CD4-positive, alpha-beta T cell treated with Interleukin-17A for 1 hour (primary cell): ENCODE measurements around the gene PCDHGC3.
"Not testable (repeated sequence)": the region's sequence is repeated elsewhere in the genome, so short reads cannot be mapped to it uniquely, and the experiment has no call there.

Experiments used
- DNase-seq: peaks from one replicate; pipeline ENCODE4 v3.0.0-alpha.2; 2020

PCDHGC3 gene

DNA sequence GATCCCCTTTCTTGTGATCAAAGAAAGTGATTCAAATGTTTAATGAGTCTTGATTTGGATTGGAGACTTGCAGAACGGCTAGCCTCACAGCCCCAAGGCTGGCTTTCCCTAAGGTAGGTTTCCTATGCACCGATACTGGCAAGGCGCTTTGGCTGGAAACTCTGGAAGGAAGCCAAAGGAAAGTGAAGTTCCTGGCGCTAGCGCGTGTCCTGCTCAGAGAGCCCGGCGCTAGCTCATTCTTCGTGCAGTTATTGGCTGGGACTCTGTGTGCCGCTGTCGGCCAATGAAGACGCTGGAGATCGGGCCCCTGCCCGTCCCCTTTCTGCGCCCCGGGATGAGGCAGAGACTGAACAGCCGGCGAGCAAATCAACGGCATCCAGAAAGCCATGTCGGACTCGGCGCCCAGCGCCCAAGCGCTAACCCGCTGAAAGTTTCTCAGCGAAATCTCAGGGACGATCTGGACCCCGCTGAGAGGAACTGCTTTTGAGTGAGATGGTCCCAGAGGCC, at the start of gene PCDHGC3:
Gene PCDHGC3, plus strand, starts transcription at position 342 of the 507 bp plus-strand sequence. Its CDS starts 151 bp downstream, at position 493.
- DNase-seq, result peak; percentile 23

GRCh38 chr5:141427783-141428426, 47.9 kb upstream of the PCDHGC3 start:
- DNase-seq, result no peak

DNA sequence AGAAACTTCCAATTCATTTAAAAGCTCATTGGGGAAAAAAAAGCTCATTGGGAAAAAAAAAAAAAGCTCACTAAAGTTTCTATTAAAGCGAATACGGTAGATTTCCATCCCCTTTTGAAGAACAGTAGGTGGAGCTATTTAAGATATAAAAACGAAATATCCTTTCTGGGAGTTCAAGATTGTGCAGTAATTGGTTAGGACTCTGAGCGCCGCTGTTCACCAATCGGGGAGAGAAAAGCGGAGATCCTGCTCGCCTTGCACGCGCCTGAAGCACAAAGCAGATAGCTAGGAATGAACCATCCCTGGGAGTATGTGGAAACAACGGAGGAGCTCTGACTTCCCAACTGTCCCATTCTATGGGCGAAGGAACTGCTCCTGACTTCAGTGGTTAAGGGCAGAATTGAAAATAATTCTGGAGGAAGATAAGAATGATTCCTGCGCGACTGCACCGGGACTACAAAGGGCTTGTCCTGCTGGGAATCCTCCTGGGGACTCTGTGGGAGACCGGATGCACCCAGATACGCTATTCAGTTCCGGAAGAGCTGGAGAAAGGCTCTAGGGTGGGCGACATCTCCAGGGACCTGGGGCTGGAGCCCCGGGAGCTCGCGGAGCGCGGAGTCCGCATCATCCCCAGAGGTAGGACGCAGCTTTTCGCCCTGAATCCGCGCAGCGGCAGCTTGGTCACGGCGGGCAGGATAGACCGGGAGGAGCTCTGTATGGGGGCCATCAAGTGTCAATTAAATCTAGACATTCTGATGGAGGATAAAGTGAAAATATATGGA, 45.2 kb upstream of the PCDHGC3 start, which contains the start of gene PCDHGA12:
Gene PCDHGA12, plus strand, starts transcription at position 176 of the 782 bp plus-strand sequence. Its CDS starts 253 bp downstream, at position 429.
- peak; percentile 41 for DNase-seq

DNA sequence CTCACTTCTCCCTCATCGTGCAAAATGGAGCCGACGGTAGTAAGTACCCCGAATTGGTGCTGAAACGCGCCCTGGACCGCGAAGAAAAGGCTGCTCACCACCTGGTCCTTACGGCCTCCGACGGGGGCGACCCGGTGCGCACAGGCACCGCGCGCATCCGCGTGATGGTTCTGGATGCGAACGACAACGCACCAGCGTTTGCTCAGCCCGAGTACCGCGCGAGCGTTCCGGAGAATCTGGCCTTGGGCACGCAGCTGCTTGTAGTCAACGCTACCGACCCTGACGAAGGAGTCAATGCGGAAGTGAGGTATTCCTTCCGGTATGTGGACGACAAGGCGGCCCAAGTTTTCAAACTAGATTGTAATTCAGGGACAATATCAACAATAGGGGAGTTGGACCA, 44.5 kb upstream of the PCDHGC3 start:
- DNase-seq, result no peak

GRCh38 chr5:141432308-141432707, 43.5 kb upstream of the PCDHGC3 start:
- DNase-seq, result not testable (repeated sequence)

- DNase-seq, result not testable (repeated sequence)
Measured at GRCh38 chr5:141432726-141433125, 43.0 kb upstream of the PCDHGC3 start.

GRCh38 chr5:141434006-141434405, 41.8 kb upstream of the PCDHGC3 start:
- DNase-seq, result no peak

GRCh38 chr5:141437221-141437620, 38.5 kb upstream of the PCDHGC3 start:
- no peak for DNase-seq

DNA sequence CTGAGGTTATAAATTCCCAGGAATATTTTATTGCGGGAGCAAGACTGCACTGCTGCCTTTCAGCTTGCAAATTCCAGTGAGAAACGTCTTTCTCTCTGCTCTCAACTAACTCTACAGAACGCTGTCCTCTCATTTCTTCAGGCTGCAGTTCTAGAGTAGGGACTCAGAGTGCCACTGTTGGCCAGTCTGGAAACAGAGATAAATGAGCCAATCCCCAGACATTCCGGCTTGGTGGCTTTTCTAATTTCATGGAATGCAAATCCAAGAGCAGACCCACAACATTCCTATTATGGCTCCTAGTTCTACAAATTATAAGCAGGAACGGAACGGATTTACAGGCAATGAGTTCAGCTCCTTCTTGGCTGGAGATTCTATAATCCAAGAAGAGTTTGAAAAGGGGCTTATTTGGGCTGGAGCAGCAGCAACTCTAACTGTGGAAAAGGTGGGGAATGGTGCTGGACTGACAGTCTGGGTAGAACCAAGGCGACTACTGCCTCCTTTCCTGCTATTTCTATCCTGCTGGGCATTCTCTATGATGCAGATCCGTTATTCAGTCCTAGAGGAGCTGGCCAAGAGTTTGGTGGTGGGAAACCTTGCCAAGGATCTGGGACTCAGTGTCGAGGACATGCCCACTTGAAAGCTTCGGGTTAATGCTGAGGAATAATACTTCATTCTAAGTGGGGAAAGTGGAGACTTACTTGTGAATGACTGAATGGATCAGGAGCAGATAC, 36.2 kb upstream of the PCDHGC3 start:
- DNase-seq, result no peak

DNA sequence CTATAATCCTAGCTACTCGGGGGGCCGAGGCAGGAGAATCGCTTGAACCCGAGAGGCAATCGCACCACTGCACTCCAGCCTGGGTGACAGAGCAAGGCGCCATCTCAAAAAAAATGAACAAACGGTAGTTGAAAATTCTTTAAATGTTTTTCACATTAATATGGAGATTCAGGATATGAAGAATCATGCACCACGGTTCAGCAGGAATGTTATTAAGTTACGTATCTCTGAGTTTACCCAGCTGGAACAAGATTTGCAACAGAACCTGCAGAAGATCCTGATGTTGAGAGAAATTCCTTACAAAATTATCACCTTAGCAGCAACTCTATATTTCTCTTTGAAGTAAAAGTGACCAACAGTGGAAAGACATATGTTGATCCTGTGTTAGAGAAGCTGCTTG, 35.4 kb upstream of the PCDHGC3 start:
- no peak for DNase-seq

DNA sequence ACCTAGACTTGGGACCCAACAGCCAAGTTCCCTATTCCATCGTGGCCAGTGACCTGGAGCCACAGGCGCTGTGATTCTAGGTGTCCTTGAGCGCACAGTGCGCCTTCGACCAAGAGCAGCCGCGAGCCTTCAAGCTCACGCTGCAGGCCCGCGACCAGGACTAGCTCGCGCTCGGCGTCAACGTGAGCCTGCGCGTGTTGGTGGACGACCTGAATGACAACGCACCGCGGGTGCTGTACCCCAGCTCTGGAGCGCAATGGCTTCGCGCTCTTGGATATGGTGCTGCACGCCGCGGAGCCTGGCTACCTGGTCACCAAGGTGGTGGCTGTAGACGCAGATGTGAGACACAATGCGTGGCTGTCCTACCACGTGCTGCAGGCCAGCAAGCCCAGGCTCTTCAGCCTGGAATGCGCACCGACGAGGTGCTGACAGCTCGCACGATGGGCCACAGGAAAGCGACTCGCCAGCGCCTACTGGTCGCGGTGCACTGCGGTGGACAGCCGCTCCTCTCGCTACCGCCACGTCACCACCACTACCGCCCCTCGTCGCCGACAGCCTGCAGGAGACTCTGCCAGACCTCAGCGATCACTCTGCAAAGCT, 34.1 kb upstream of the PCDHGC3 start:
- no peak for DNase-seq

- no peak for DNase-seq
Measured at GRCh38 chr5:141465351-141465750, 10.4 kb upstream of the PCDHGC3 start.

DNA sequence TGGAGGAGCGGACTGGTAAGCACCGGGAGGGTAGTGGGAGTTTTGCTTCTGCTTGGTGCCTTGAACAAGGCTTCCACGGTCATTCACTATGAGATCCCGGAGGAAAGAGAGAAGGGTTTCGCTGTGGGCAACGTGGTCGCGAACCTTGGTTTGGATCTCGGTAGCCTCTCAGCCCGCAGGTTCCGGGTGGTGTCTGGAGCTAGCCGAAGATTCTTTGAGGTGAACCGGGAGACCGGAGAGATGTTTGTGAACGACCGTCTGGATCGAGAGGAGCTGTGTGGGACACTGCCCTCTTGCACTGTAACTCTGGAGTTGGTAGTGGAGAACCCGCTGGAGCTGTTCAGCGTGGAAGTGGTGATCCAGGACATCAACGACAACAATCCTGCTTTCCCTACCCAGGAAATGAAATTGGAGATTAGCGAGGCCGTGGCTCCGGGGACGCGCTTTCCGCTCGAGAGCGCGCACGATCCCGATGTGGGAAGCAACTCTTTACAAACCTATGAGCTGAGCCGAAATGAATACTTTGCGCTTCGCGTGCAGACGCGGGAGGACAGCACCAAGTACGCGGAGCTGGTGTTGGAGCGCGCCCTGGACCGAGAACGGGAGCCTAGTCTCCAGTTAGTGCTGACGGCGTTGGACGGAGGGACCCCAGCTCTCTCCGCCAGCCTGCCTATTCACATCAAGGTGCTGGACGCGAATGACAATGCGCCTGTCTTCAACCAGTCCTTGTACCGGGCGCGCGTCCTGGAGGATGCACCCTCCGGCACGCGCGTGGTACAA, 556 bp downstream of the PCDHGC3 start:
- no peak for DNase-seq

- no peak for DNase-seq
Measured at GRCh38 chr5:141477044-141477575, 1.3 kb downstream of the PCDHGC3 start.

DNA sequence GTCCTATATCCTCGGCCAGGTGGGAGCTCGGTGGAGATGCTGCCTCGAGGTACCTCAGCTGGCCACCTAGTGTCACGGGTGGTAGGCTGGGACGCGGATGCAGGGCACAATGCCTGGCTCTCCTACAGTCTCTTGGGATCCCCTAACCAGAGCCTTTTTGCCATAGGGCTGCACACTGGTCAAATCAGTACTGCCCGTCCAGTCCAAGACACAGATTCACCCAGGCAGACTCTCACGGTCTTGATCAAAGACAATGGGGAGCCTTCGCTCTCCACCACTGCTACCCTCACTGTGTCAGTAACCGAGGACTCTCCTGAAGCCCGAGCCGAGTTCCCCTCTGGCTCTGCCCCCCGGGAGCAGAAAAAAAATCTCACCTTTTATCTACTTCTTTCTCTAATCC, 2.0 kb downstream of the PCDHGC3 start:
- DNase-seq, result no peak

DNA sequence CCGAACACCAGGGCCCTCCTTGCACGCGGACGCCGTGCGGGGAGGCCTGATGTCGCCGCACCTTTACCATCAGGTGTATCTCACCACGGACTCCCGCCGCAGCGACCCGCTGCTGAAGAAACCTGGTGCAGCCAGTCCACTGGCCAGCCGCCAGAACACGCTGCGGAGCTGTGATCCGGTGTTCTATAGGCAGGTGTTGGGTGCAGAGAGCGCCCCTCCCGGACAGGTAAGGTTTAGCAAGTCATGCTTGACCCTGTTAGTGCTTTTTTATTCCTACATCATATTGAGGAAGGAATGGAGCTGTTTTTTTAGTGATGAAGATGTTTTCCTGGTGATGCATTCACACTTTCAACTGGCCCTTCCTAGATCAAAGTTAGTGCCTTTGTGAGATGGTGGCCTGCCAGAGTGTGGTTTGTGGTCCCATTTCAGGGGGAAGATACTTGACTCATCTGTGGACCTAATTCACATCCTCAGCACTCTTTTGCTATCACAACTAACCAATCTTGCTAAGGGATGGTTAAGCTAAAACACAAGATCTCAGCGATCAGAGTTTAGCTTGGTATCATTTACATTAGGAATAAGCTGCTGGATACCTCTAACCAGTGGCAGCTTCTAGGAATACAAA, 2.7 kb downstream of the PCDHGC3 start:
- no peak for DNase-seq

DNA sequence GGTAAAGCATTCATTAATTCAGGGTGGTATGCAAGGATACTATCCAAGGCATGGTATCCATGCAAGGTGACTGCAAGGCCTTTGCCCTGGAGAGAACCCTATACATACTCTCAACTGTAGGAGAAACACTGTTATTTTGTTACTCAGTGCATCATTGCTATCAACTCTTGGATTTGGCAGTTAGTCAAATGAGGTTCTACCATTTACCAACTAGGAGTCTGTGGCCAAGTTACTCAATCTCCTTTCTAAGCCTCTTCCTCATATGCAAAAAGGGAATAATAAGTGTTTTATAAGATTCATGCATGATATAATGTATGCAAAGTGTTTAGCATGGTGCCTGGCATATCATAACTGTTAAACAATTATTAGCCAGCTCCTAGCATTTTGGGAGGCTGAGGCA, 4.0 kb downstream of the PCDHGC3 start:
- DNase-seq, result no peak

DNA sequence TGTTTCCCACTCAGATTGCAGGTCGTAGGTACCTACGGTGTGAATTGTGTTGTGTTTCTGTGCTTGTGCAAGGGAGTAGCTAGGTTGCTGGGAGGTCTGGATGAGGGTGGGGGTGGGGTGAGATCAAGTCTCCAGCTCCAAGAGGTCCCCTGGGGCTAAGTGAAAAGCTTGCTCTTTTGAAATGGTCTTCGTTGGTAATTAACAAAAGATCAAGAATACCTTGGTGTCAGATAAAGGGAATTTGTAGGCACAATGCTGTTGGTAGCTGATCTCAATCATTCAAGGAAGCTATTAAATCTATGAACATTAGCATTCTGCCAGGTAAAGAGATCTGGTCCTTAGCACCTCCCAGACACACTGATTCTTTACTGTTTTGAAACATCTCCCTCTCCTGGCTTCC, 8.1 kb downstream of the PCDHGC3 start:
- DNase-seq, result no peak

GRCh38 chr5:141484310-141484640, 8.5 kb downstream of the PCDHGC3 start:
- no peak for DNase-seq

DNA sequence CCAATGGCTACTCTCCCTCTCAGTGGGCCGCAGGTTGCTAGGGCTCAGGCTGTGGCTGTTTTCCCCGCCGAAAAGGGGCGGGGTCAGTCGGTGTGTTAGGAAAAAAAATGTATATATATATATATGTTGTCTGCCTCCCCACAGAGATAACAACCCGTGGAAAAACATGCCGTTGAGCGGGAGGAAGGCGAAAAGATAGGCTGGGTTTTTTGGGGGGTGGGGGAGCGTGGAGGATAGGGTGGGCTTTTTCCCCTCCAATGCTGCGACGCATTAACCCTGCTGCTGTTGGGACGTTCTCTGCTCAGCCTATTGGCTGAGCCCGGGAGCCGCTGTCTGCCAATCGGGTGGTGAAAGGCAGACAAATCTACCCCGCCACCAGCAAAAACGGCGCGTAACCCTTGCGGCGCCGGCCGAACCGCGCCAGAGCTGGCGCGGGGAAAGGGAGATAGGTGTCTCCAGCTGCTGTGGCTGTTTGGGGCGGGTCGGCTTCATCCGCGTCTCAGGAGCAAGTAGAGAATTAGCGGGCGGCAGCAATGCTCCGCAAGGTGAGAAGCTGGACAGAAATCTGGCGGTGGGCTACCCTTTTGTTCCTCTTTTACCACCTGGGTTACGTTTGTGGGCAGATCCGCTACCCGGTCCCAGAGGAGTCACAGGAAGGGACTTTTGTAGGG, 9.0 kb downstream of the PCDHGC3 start, which contains the start of gene PCDHGC4:
Gene PCDHGC4, plus strand, starts transcription at position 390 of the 671 bp plus-strand sequence. Its CDS starts 144 bp downstream, at position 534.
- no peak for DNase-seq
